Adipose tissue (tissue), 3 donors: ENCODE data around the gene TTL. TPM values are rescaled to one million over a fixed set of nuclear protein-coding genes. Genes with fewer than 3 reads are reported as not detected.
"Not testable (repeated sequence)": the region's sequence is repeated elsewhere in the genome, so short reads cannot be mapped to it uniquely, and the experiment has no call there.

ENCODE experiments used
- H3K27ac ChIP-seq: one replicate; pipeline ENCODE4 v1.5.1; 2013; ENCODE audit warnings: low read depth, low read length
- WGBS, 3 donors: extraction: QIAGEN DNeasy Blood & Tissue Kit; methylation state at CpG; one replicate each; pipeline ENCODE4 v1.1.7; 2013; 5-methylcytosine and 5-hydroxymethylcytosine counted together
- polyA plus RNA-seq, 3 donors: library from polyadenylated mRNA; stranded (reverse); fragments of 200-250 nt; gene quantifications; one replicate each; pipeline ENCODE4 v1.2.3, GENCODE V29; 2013
- donor health status: healthy with polysubstance abuse.
- donor health status: Bipolar disorder and iron deficiency.
- donor health status: healthy.

The TTL gene
- polyA plus RNA-seq, 3 donors, result 3.7 to 10.8 (median 9.9) TPM

- 5 to 7% (median 6%) methylated on average over 18 of the region's 18 CpGs for WGBS, 3 donors
- H3K27ac ChIP-seq, result no peak overlapping the region
Measured at GRCh38 chr2:112542984-112543661, 61.2 kb downstream of the TTL start.

GRCh38 chr2:112547333-112547732 is 65.4 kb downstream of the TTL start:
- H3K27ac ChIP-seq, result no peak overlapping the region
- 55 to 63% (median 59%) methylated on average over 4 of the region's 4 CpGs for WGBS, 3 donors

GRCh38 chr2:112548980-112549379 is 67.0 kb downstream of the TTL start:
- no peak overlapping the region for H3K27ac ChIP-seq
- WGBS, 3 donors, result 67 to 96% (median 94%) methylated on average over 2 of the region's 2 CpGs

GRCh38 chr2:112566104-112566503 is 84.1 kb downstream of the TTL start:
- H3K27ac ChIP-seq, result no peak overlapping the region
- 66 to 87% (median 73%) methylated on average over 3 of the region's 3 CpGs for WGBS, 3 donors

GRCh38 chr2:112566508-112566907 is 84.6 kb downstream of the TTL start:
- H3K27ac ChIP-seq, result not testable (repeated sequence)
- 96 to 99% (median 97%) methylated on average over 5 of the region's 5 CpGs for WGBS, 3 donors

DNA sequence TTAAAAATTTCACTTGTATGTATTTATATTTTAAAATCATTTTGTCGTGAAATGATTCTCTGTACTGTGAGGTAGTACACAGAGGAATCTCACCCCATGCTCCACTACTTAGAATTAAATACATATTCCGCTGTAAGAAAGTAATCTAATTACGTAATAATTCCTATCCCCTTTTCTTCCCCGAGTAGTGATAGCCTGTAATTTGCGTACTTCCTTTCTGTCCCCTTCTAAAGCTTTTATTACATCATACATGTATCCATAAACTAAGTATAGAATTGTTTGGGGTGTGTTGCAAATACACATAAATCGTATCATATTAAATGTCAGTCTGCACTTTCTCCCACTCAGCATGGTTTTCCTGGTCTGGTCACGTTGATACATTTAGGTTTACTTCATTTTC is 90.0 kb downstream of the TTL start:
- no peak overlapping the region for H3K27ac ChIP-seq
- 69 to 88% (median 70%) methylated on average over 7 of the region's 7 CpGs for WGBS, 3 donors

GRCh38 chr2:112577756-112578155 is 95.8 kb downstream of the TTL start:
- no peak overlapping the region for H3K27ac ChIP-seq
- WGBS, 3 donors, result 30 to 63% (median 49%) methylated on average over 5 of the region's 5 CpGs

GRCh38 chr2:112579241-112579640 is 97.3 kb downstream of the TTL start:
- H3K27ac ChIP-seq, result no peak overlapping the region

DNA sequence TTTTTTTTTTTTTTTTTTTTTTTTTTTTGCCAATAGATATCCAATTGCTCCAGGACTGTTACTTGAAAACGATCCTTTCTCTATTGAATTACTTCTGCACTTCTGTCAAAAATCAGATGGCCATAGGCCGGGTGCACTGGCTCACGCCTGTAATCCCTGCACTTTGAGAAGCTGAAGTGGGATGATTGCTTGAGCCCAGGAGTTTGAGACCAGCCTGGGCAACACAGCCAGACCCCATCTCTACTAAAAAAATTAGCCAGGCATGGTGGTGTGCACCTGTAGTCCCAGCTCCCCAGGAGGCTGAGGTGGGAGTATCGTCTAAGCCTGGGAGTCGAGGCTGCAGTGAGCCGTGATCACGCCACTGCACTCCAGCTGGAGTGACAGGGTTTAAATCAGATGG is 98.1 kb downstream of the TTL start:
- WGBS, 3 donors, result 92 to 96% (median 93%) methylated on average over 7 of the region's 7 CpGs
- no peak overlapping the region for H3K27ac ChIP-seq

GRCh38 chr2:112582314-112582746 is 100.4 kb downstream of the TTL start:
- 32 to 41% (median 40%) methylated on average over 10 of the region's 10 CpGs for WGBS, 3 donors
- no peak overlapping the region for H3K27ac ChIP-seq

- peak overlapping the region; percentile 4 for H3K27ac ChIP-seq
- WGBS, 3 donors, result 29 to 52% (median 44%) methylated on average over 19 of the region's 19 CpGs
Measured at GRCh38 chr2:112583497-112584133, 101.7 kb downstream of the TTL start.

DNA sequence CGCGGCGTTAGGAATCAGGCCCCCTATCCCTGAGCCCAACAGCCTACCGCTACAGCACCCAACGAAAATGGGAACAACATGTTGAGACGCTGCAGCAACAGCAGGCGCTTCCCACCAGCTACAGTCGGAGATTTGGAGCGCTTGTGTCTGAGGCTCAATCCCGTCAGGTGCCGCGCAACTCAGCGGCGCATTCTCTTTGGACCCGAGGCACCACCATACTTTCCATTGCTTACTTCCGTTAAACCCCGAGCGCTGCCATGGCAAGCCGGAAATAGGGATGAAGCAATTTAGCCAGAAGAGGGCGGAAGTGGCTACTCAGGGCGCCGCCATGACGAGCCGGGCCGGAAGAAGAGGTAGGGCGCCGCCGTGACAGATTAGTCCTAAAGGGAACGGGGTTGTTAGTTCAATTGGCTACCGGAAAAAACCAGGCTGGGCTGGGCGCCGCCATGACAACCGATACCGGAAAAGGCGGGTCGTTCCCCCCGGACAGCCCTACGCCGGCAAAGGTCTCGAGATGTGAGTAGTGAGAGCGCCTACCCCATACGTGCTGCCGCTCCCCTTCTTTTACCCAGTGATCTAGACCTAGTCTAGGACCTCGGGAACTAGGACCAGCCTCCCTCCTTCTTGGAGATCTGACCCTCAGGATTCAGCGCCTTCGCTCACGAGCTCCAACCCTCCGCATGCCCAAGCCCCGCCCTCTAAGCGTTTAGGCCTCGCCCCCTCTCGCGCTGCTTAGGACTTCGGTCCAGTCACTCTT is 102.4 kb downstream of the TTL start, which contains the start of gene CHCHD5:
Gene CHCHD5, plus strand, starts transcription at position 476 of the 757 bp plus-strand sequence. Its CDS starts 39 bp downstream, at position 515.
- H3K27ac ChIP-seq, result peak within 1 kb of the TSS; percentile 88
- 1% methylated on average over 54 of the region's 54 CpGs for WGBS, 3 donors

- H3K27ac ChIP-seq, result peak overlapping the region; percentile 88
- WGBS, 3 donors, result 54 to 65% (median 63%) methylated on average over 3 of the region's 3 CpGs
Measured at GRCh38 chr2:112584891-112585250, 102.9 kb downstream of the TTL start.

DNA sequence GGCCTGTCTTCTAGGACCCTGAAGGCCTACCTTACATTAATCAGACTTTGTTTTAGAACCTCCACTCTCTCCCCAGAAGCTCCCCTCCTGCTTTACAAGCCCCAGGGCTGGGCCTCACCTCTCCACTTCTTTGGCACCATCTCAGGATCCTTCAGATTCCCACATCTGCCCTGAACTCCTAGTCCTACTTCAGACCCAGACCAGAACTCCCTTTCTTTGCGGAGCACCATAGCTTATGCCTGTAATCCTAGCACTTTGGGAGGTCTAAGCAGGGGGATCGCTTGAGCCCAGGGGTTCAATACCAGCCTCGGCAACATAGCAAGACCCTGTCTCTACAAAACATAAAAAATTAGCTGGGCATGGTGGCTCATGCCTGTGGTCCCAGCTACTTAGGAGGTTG is 103.4 kb downstream of the TTL start:
- no peak overlapping the region for H3K27ac ChIP-seq
- 96 to 100% (median 96%) methylated on average over 3 of the region's 3 CpGs for WGBS, 3 donors

DNA sequence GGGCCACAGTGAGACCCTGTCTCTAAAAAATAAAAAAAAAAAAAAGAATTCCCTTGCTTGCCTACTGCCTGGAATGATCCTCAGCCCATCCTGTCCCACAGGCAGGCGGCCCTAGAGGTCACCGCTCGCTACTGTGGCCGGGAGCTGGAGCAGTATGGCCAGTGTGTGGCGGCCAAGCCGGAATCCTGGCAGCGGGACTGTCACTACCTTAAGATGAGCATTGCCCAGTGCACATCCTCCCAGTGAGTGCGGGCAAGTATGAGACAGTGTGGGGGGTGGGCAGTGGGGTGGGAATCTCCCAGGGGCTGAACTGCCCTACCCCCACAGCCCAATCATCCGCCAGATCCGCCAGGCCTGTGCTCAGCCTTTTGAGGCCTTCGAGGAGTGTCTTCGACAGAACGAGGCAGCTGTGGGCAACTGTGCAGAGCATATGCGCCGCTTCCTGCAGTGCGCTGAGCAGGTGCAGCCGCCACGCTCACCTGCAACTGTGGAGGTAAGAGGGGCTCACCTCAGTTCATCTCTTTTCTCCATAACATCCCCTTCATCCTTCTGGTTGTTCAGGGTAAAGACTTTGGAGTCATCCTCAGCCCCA is 104.0 kb downstream of the TTL start:
- 96 to 97% (median 97%) methylated on average over 18 of the region's 18 CpGs for whole genome bisulfite sequencing, 3 donors
- no peak overlapping the region for H3K27ac ChIP-seq

DNA sequence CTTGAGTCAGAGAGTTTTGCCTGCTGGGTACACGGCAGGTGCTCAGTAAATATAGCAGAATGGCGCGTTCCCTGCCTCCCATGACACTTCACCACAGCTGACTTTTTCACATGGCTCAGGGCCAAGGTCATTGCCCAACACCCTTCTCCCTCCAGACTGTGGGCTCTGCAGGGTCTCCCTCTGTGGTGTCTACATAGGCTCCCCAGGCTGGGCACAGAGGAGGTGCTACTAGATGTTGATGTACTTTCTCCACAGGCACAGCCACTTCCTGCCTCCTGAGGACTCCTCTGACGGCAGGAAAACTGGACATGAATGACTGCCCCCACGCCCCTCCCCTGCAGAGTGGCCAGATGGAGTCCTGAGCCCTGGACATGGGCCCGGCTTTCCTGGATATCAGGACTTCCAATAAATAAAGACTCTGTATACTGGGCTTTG is 106.7 kb downstream of the TTL start:
- no peak overlapping the region for H3K27ac ChIP-seq
- WGBS, 3 donors, result 29 to 51% (median 43%) methylated on average over 6 of the region's 6 CpGs
